ENCODE data around the gene PLSCR4.

The PLSCR4 gene

GRCh38 chr3:146142757-146143156 is 108.1 kb downstream of the PLSCR4 start:
- TF ChIP-seq TAF1 (IDR thresholded peaks at IDR 0.05; ENCODE audit: borderline replicate concordance, insufficient read depth, low read length): no peak
